ENCODE results near the gene GNRH2. TPM values are rescaled to one million over a fixed set of nuclear protein-coding genes. Genes with fewer than 3 reads are reported as not detected.

Gene GNRH2
- total RNA-seq, 1 experiment from 2014 or later, result 1.1 TPM

GRCh38 chr20:3046677-3047462, 3.4 kb downstream of the GNRH2 start:
- no peak overlapping the region for H3K4ac ChIP-seq (ENCODE audit: low read depth, low read length)
- H2AFZ ChIP-seq (ENCODE audit: low read length), result no peak overlapping the region

More at GRCh38 chr20:3046677-3047462, 3.4 kb downstream of the GNRH2 start:
- peaks cover 19 to 38% (median 28%) of the 10 kb centered on the region in 3 experiments for H3K36me3 Mint-ChIP-seq (ENCODE audit: insufficient read depth in 1 of 3, low read depth in 3 of 3)
- no peaks in the 10 kb centered on the region for H4K20me1 ChIP-seq (ENCODE audit: control insufficient read depth, insufficient read depth, insufficient read length)
- no peak overlapping the region for H2BK20ac ChIP-seq (ENCODE audit: low read depth, low read length, poor library complexity, severe bottlenecking)
- no peak overlapping the region for H2AK5ac ChIP-seq (ENCODE audit: insufficient read length, low read length)
- DNase-seq, result peak; percentile 77
- no peak overlapping the region for H3K18ac ChIP-seq (ENCODE audit: insufficient read length, low read depth, low read length)
- H3K9ac ChIP-seq (ENCODE audit: extremely low read depth, insufficient read length, low read length), result peak overlapping the region; percentile 69
- H3K23me2 ChIP-seq (ENCODE audit: insufficient read length, low read depth, low read length, poor library complexity, severe bottlenecking), result peaks cover 13% of the 10 kb centered on the region
- H3K27ac ChIP-seq (ENCODE audit: insufficient read length, low read depth, low read length), result no peak overlapping the region
- H3K27me3 Mint-ChIP-seq (ENCODE audit: low read depth), result no peaks in the 10 kb centered on the region; the same call in 1 of the 2 replicates
- no peak overlapping the region for H4K5ac ChIP-seq (ENCODE audit: insufficient read length, low read depth, low read length)
- no peak overlapping the region for H4K91ac ChIP-seq (ENCODE audit: insufficient read length, low read depth, low read length)
- H3K4me1 ChIP-seq (ENCODE audit: insufficient read depth, low read length), result peaks cover 10% of the 10 kb centered on the region; the same call in 1 of the 2 replicates
- no peaks in the 10 kb centered on the region for H3K79me1 ChIP-seq (ENCODE audit: insufficient read depth, low read depth, low read length, poor library complexity, severe bottlenecking)
- H3K23ac ChIP-seq (ENCODE audit: insufficient read length, low read depth, low read length), result no peak overlapping the region
- no peak for TF ChIP-seq CTCF (conservative IDR thresholded peaks at IDR 0.05)
- H2BK120ac ChIP-seq (ENCODE audit: low read depth, low read length, poor library complexity, severe bottlenecking), result no peak overlapping the region
- no peak overlapping the region for H2BK15ac ChIP-seq (ENCODE audit: low read depth, low read length)
- H3K4me1 Mint-ChIP-seq, result peaks cover 17 to 19% of the 10 kb centered on the region in 2 experiments
- no peak overlapping the region for H2BK5ac ChIP-seq (ENCODE audit: insufficient read length, low read length)
- H3K56ac ChIP-seq (ENCODE audit: insufficient read length, low read depth, low read length), result no peak overlapping the region
- peak overlapping the region; percentile 85 for H3K4me2 ChIP-seq (ENCODE audit: insufficient read depth, insufficient read length, low read length)
- no peaks in the 10 kb centered on the region for H3K9me3 Mint-ChIP-seq
- no peaks in the 10 kb centered on the region for H3K9me3 ChIP-seq (ENCODE audit: control insufficient read depth, low read depth, low read length)
- no peak overlapping the region for H2BK12ac ChIP-seq (ENCODE audit: insufficient read length, low read depth, low read length)
- H3K27me3 ChIP-seq (ENCODE audit: insufficient read depth, low read length), result no peaks in the 10 kb centered on the region
- no CpG with 5 or more reads among the region's 39 CpGs for WGBS (ENCODE audit: extremely low coverage, insufficient read length, low lambda C conversion rate)
- H4K8ac ChIP-seq (replicated peaks; ENCODE audit: insufficient read length, low read depth, low read length), result no peak overlapping the region
- peak overlapping the region; percentile 44 to 90 (median 53); a peak in 5 of 7 replicates for H3K27ac Mint-ChIP-seq
- peak overlapping the region; percentile 94 to 95 for H3K4me3 Mint-ChIP-seq
- H3K14ac ChIP-seq (ENCODE audit: insufficient read depth, low read length), result peak overlapping the region; percentile 42; the same call in 1 of the 2 replicates
- H3T11ph ChIP-seq (ENCODE audit: low read length), result no peak overlapping the region
- H3K79me2 ChIP-seq (ENCODE audit: insufficient read depth, low read length), result no peaks in the 10 kb centered on the region; the same call in 1 of the 2 replicates

Data from H9 (cell line).